HFFc6 (cell line): Measurements from ENCODE around the gene GCDH. TPM values are rescaled to one million over a fixed set of nuclear protein-coding genes. Genes with fewer than 3 reads are reported as not detected.

Experiments
- DNase-seq: peaks from one replicate; pipeline ENCODE4 v3.0.0-alpha.2; 2018
- H3K27ac Mint-ChIP-seq: 2 replicates; pipeline ENCODE4 v1.8.0; 2020; ENCODE audit warnings: mild to moderate bottlenecking, mixed read lengths
- H3K27me3 Mint-ChIP-seq: 2 replicates; pipeline ENCODE4 v1.8.0; 2021; ENCODE audit warnings: mild to moderate bottlenecking, moderate library complexity, mixed read lengths; ENCODE audit not compliant: insufficient read depth
- H3K36me3 Mint-ChIP-seq: 2 replicates; pipeline ENCODE4 v1.8.0; 2021; ENCODE audit warnings: low read depth, mixed read lengths
- H3K4me1 Mint-ChIP-seq: 2 replicates; pipeline ENCODE4 v1.8.0; 2020; ENCODE audit warnings: low read depth, mixed read lengths
- H3K4me3 Mint-ChIP-seq: 2 replicates; pipeline ENCODE4 v1.8.0; 2020; ENCODE audit warnings: mild to moderate bottlenecking, moderate library complexity, mixed read lengths
- H3K9me3 Mint-ChIP-seq: 2 replicates; pipeline ENCODE4 v1.8.0; 2020; ENCODE audit warnings: mild to moderate bottlenecking, mixed read lengths
- CTCF ChIP-seq: fragments of 200-600 bp; sonication (generic); IDR thresholded peaks from 2 replicates; pipeline ENCODE4 v1.5.0; 2021; ENCODE audit warnings: antibody characterized with exemption, mild to moderate bottlenecking
- microRNA-seq: library from miRNA; unstranded; fragments of <30 nt; microRNA quantifications from one replicate; pipeline ENCODE4, GENCODE V29; 2019
- total RNA-seq, 6 experiments: library from RNA; stranded (reverse); fragmentation: NEBNext Ultra II Directional; extraction: Animal tissue kit (Norgen Biotek cat#: 25700); gene quantifications; 2 replicates in 1 of 6; 3 replicates in 5 of 6; pipeline ENCODE4 v1.2.3, GENCODE V29; 2021

Gene GCDH
- total RNA-seq, 6 experiments from 2014 or later: 20.6 to 24.6 (median 21.1) TPM

DNA sequence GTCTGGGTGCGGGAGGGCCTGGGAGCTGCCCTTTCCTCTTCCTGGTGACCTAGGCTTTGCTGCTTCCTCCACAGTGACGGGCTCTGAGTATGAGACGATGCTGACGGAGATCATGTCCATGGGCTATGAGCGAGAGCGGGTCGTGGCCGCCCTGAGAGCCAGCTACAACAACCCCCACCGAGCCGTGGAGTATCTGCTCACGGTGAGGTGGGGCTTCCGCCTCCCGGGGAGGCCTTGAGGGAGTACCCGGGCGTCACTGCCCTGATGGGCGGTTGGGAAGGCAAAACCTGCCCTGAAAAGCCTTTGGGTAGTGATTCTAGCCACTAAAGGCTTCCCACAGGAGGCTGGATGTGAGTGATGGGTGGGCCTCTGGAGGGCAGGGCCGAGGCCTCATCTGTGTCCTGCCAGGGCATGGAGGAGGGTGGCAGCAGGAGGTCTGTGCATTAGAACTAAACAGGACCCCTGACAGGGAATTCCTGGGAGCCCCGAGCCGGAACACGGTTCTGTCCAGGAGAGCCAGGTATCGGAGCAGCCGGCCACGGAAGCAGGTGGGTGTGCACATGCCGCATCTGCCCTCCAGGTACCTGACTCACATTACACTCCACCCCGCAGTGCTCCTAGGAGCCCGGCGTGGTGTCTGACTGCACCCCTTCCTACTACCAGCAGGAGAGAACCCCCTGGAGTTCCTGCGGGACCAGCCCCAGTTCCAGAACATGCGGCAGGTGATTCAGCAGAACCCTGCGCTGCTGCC, 57.8 kb downstream of the GCDH start:
- Mint-ChIP-seq H3K4me1 (peaks cover 46% of the 10 kb centered on the region), H3K36me3 (peaks cover 57% of the 10 kb centered on the region), H3K4me3 (no peak overlapping the region), H3K27ac (peak overlapping the region; percentile 43; the same call in 1 of the 2 replicates), H3K9me3 (no peaks in the 10 kb centered on the region), H3K27me3 (peaks cover 4% of the 10 kb centered on the region; the same call in 1 of the 2 replicates)
- no peak for DNase-seq
- TF ChIP-seq CTCF: no peak

Small RNA genes within 50 kb of the gene (microRNA-seq; reads per million reads assigned to microRNA genes)
- gene MIR5695 (not detected), gene MIR6515 (4.6 reads per million), gene MIR6794 (not detected)

Other genes with a start within 250 kb of the GCDH start
- 10 to 100 TPM; 49.9 to 69.9 (median 65.2) TPM for gene MAN2B1, start 224.4 kb upstream of the GCDH start, total RNA-seq
- gene WDR83, start 224.4 kb upstream of the GCDH start, total RNA-seq: 10 to 100 TPM in 3 of 6 experiments, 1 to 10 TPM in 3; 8.6 to 13.3 (median 9.9) TPM
- gene DHPS, start 209.3 kb upstream of the GCDH start, total RNA-seq: 10 to 100 TPM; 53.3 to 69.2 (median 59.6) TPM
- gene GNG14, start 203.2 kb upstream of the GCDH start, total RNA-seq: not detected
- 1 to 10 TPM; 4.5 to 7.1 (median 5.4) TPM for gene FBXW9, start 194.5 kb upstream of the GCDH start, total RNA-seq
- 10 to 100 TPM; 56.8 to 78.7 (median 66.0) TPM for gene TNPO2, start 167.2 kb upstream of the GCDH start, total RNA-seq
- 100 to 1,000 TPM; 147 to 189 (median 176) TPM for gene TRIR, start 156.5 kb upstream of the GCDH start, total RNA-seq
- gene GET3, start 153.7 kb upstream of the GCDH start, total RNA-seq: 100 to 1,000 TPM in 5 of 6 experiments, 10 to 100 TPM in 1; 97.0 to 116 (median 107) TPM
- not detected for gene BEST2, start 139.4 kb upstream of the GCDH start, total RNA-seq
- 10 to 100 TPM; 10.5 to 13.8 (median 11.5) TPM for gene HOOK2, start 115.6 kb upstream of the GCDH start, total RNA-seq
- 10 to 100 TPM; 52.1 to 89.2 (median 83.8) TPM for gene JUNB, start 99.7 kb upstream of the GCDH start, total RNA-seq
- 100 to 1,000 TPM; 214 to 269 (median 229) TPM for gene PRDX2, start 89.4 kb upstream of the GCDH start, total RNA-seq
- 10 to 100 TPM; 14.1 to 30.3 (median 25.6) TPM for gene THSD8, start 89.1 kb upstream of the GCDH start, total RNA-seq
- 10 to 100 TPM; 17.9 to 43.2 (median 37.7) TPM for gene RNASEH2A, start 84.6 kb upstream of the GCDH start, total RNA-seq
- gene RTBDN, start 56.6 kb upstream of the GCDH start, total RNA-seq: not detected
- under 1 TPM in 3 of 6 experiments, not detected in 3; 0.09 to 0.34 (median 0.26) TPM for gene MAST1, start 52.6 kb upstream of the GCDH start, total RNA-seq
- gene DNASE2, start 9.7 kb upstream of the GCDH start, total RNA-seq: 10 to 100 TPM; 26.0 to 33.5 (median 28.4) TPM
- not detected for gene KLF1, start 4.0 kb upstream of the GCDH start, total RNA-seq
- 1 to 10 TPM in 3 of 6 experiments, under 1 TPM in 3; 0.28 to 1.7 (median 0.91) TPM for gene SYCE2, start 28.1 kb downstream of the GCDH start, total RNA-seq
- 100 to 1,000 TPM in 1 of 6 experiments, 10 to 100 TPM in 5; 87.8 to 101 (median 90.4) TPM for gene FARSA, start 42.6 kb downstream of the GCDH start, total RNA-seq
- gene CALR, start 47.4 kb downstream of the GCDH start, total RNA-seq: 1,000 to 10,000 TPM; 1,716 to 2,461 (median 2,371) TPM
- 100 to 1,000 TPM; 108 to 140 (median 129) TPM for gene RAD23A, start 54.7 kb downstream of the GCDH start, total RNA-seq
- gene GADD45GIP1, start 66.1 kb downstream of the GCDH start, total RNA-seq: 10 to 100 TPM; 34.3 to 54.3 (median 46.9) TPM
- not detected for gene DAND5, start 78.4 kb downstream of the GCDH start, total RNA-seq
- 100 to 1,000 TPM; 129 to 161 (median 142) TPM for gene NFIX, start 104.3 kb downstream of the GCDH start, total RNA-seq
- gene LYL1, start 211.7 kb downstream of the GCDH start, total RNA-seq: 1 to 10 TPM; 1.5 to 5.1 (median 4.2) TPM
- 10 to 100 TPM; 36.3 to 49.9 (median 39.6) TPM for gene TRMT1, start 225.6 kb downstream of the GCDH start, total RNA-seq
- 100 to 1,000 TPM; 126 to 146 (median 139) TPM for gene NACC1, start 227.1 kb downstream of the GCDH start, total RNA-seq